Neural cell (in vitro differentiated cells): ENCODE measurements around the gene WWC2. TPM values are rescaled to one million over a fixed set of nuclear protein-coding genes. Genes with fewer than 3 reads are reported as not detected.

Source experiments
- H2AFZ ChIP-seq: fragments of 200-600, 300-800 bp; sonication (generic), shearing (Covaris generic); 2 replicates; pipeline ENCODE4 v1.6.0; 2014; ENCODE audit warnings: low read depth, mild to moderate bottlenecking, antibody characterized with exemption, low read length, moderate library complexity
- H3F3A ChIP-seq: fragments of 200-600 bp; shearing (Covaris generic); 2 replicates; pipeline ENCODE4 v1.6.1; 2016; ENCODE audit warnings: mild to moderate bottlenecking, moderate library complexity, mixed read lengths, antibody characterized with exemption, low read length; ENCODE audit not compliant: insufficient read depth, poor library complexity, severe bottlenecking
- H3K27ac ChIP-seq: fragments of 200-600, 300-800 bp; sonication (generic), shearing (Covaris generic); 2 replicates; pipeline ENCODE4 v1.5.1; 2014; ENCODE audit warnings: mild to moderate bottlenecking, low read length, moderate library complexity
- H3K27me3 ChIP-seq: fragments of 300-800, 200-600 bp; sonication (generic), shearing (Covaris generic); 2 replicates; pipeline ENCODE4 v1.6.0; 2014; ENCODE audit warnings: mild to moderate bottlenecking, low read depth, low read length, moderate library complexity; ENCODE audit not compliant: insufficient read depth
- H3K36me3 ChIP-seq: fragments of 300-800, 200-600 bp; sonication (generic), shearing (Covaris generic); 2 replicates; pipeline ENCODE4 v1.5.1; 2014; ENCODE audit warnings: mild to moderate bottlenecking, antibody characterized with exemption, low read length, moderate library complexity; ENCODE audit not compliant: insufficient read depth
- H3K4me2 ChIP-seq: fragments of 300-800, 200-600 bp; sonication (generic), shearing (Covaris generic); 2 replicates; pipeline ENCODE4 v1.6.0; 2014; ENCODE audit warnings: mild to moderate bottlenecking, low read length
- H3K4me3 ChIP-seq: fragments of 300-800, 200-600 bp; sonication (generic), shearing (Covaris generic); 2 replicates; pipeline ENCODE4 v1.5.1; 2014; ENCODE audit warnings: mild to moderate bottlenecking, low read length, moderate library complexity
- H3K79me2 ChIP-seq: fragments of 200-600 bp; shearing (Covaris generic); replicated peaks from 2 replicates; pipeline ENCODE4 v1.6.0; 2014; ENCODE audit warnings: mild to moderate bottlenecking, low read length, moderate library complexity; ENCODE audit not compliant: insufficient read depth
- H3K9ac ChIP-seq: fragments of 300-800, 200-600 bp; sonication (generic), shearing (Covaris generic); 2 replicates; pipeline ENCODE4 v1.6.1; 2016; ENCODE audit warnings: mild to moderate bottlenecking, low read length, mixed read lengths
- H3K9me2 ChIP-seq: fragments of 200-600 bp; shearing (Covaris generic); 2 replicates; pipeline ENCODE4 v1.6.1; 2016; ENCODE audit warnings: mild to moderate bottlenecking, low read length, mixed read lengths; ENCODE audit not compliant: insufficient read depth
- H3K9me3 ChIP-seq: fragments of 200-600, 300-800 bp; sonication (generic), shearing (Covaris generic); 2 replicates; pipeline ENCODE4 v1.6.1; 2016; ENCODE audit warnings: mild to moderate bottlenecking, mixed run types, low read length, moderate library complexity, mixed read lengths
- H4K20me1 ChIP-seq: fragments of 200-600 bp; shearing (Covaris generic); 2 replicates; pipeline ENCODE4 v1.6.1; 2016; ENCODE audit warnings: mild to moderate bottlenecking, mixed run types; ENCODE audit not compliant: insufficient read depth
- EP300 ChIP-seq: fragments of 450-650 bp; conservative IDR thresholded peaks from 2 replicates; pipeline ENCODE4 v1.6.1; 2014; ENCODE audit warnings: antibody characterized with exemption, mild to moderate bottlenecking, moderate library complexity; ENCODE audit not compliant: poor library complexity, severe bottlenecking
- EZH2 ChIP-seq: fragments of 200-600, 300-800 bp; shearing (Covaris generic), sonication (generic); IDR thresholded peaks from 2 replicates; pipeline ENCODE4 v1.6.1; 2014; ENCODE audit warnings: antibody characterized with exemption, low read length, borderline replicate concordance, mild to moderate bottlenecking; ENCODE audit not compliant: insufficient read depth, poor library complexity, severe bottlenecking
- MXI1 ChIP-seq: fragments of 450-650 bp; conservative IDR thresholded peaks from 2 replicates; pipeline ENCODE4 v1.6.1; 2014; ENCODE audit warnings: antibody characterized with exemption, mild to moderate bottlenecking; ENCODE audit not compliant: poor library complexity, severe bottlenecking
- POLR2AphosphoS5 ChIP-seq: IDR thresholded peaks from 2 replicates; pipeline ENCODE4 v1.6.1; 2012
- RAD21 ChIP-seq: fragments of 450-650 bp; conservative IDR thresholded peaks from 2 replicates; pipeline ENCODE4 v1.6.1; 2014; ENCODE audit warnings: antibody characterized with exemption, mild to moderate bottlenecking, moderate library complexity
- SMC3 ChIP-seq: fragments of 450-650 bp; conservative IDR thresholded peaks from 2 replicates; pipeline ENCODE4 v1.6.1; 2014; ENCODE audit warnings: antibody characterized with exemption, mild to moderate bottlenecking, moderate library complexity; ENCODE audit not compliant: poor library complexity
- TAF1 ChIP-seq: IDR thresholded peaks from 2 replicates; pipeline ENCODE4 v1.6.1; 2012; ENCODE audit warnings: low read depth
- polyA plus RNA-seq: library from polyadenylated mRNA; depleted of rRNA; stranded (reverse); fragments of >200 nt; gene quantifications from 2 replicates; pipeline ENCODE4 v1.2.3, GENCODE V29; 2014
- TF ChIP-seq, protein P1 (sequence below): IDR thresholded peaks from 2 replicates; pipeline ENCODE4 v1.6.1; 2012; ENCODE audit warnings: borderline replicate concordance
- TF ChIP-seq, protein P2 (sequence below): fragments of 450-650 bp; IDR thresholded peaks from 2 replicates; pipeline ENCODE4 v1.5.1; 2014; ENCODE audit warnings: antibody characterized with exemption, mild to moderate bottlenecking, moderate library complexity; ENCODE audit not compliant: poor library complexity, severe bottlenecking

The WWC2 gene
- polyA plus RNA-seq, 1 donor from 2014 or later = 5.7 TPM

DNA sequence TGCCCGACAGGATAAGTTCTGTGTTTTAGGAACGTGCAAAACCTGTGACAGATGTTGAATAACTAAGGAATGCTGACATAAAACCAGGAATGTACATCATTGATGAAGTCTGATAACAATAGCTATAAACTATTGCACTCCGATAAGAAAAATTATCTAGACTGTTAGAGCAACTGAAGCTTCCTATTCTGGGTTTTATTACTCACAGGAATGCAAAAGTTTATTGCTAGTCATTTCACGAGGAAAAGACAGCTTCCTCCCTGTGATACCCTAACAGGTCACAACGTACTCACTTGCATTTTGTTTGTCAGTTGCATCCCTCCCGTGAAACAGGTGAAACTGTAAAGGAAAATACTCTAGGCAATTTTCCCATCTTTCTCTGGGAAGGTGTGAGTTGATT lies 155.1 kb downstream of the WWC2 start:
- H4K20me1 ChIP-seq = no peaks in the 10 kb centered on the region
- no peak for TF ChIP-seq SMC3
- no peak for TF ChIP-seq POLR2AphosphoS5
- no peak for TF ChIP-seq EP300
- no peak for TF ChIP-seq TAF1
- TF ChIP-seq, protein P1, sequence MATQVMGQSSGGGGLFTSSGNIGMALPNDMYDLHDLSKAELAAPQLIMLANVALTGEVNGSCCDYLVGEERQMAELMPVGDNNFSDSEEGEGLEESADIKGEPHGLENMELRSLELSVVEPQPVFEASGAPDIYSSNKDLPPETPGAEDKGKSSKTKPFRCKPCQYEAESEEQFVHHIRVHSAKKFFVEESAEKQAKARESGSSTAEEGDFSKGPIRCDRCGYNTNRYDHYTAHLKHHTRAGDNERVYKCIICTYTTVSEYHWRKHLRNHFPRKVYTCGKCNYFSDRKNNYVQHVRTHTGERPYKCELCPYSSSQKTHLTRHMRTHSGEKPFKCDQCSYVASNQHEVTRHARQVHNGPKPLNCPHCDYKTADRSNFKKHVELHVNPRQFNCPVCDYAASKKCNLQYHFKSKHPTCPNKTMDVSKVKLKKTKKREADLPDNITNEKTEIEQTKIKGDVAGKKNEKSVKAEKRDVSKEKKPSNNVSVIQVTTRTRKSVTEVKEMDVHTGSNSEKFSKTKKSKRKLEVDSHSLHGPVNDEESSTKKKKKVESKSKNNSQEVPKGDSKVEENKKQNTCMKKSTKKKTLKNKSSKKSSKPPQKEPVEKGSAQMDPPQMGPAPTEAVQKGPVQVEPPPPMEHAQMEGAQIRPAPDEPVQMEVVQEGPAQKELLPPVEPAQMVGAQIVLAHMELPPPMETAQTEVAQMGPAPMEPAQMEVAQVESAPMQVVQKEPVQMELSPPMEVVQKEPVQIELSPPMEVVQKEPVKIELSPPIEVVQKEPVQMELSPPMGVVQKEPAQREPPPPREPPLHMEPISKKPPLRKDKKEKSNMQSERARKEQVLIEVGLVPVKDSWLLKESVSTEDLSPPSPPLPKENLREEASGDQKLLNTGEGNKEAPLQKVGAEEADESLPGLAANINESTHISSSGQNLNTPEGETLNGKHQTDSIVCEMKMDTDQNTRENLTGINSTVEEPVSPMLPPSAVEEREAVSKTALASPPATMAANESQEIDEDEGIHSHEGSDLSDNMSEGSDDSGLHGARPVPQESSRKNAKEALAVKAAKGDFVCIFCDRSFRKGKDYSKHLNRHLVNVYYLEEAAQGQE = no peak
- TF ChIP-seq MXI1 = no peak
- TF ChIP-seq EZH2 = no peak
- TF ChIP-seq, protein P2, sequence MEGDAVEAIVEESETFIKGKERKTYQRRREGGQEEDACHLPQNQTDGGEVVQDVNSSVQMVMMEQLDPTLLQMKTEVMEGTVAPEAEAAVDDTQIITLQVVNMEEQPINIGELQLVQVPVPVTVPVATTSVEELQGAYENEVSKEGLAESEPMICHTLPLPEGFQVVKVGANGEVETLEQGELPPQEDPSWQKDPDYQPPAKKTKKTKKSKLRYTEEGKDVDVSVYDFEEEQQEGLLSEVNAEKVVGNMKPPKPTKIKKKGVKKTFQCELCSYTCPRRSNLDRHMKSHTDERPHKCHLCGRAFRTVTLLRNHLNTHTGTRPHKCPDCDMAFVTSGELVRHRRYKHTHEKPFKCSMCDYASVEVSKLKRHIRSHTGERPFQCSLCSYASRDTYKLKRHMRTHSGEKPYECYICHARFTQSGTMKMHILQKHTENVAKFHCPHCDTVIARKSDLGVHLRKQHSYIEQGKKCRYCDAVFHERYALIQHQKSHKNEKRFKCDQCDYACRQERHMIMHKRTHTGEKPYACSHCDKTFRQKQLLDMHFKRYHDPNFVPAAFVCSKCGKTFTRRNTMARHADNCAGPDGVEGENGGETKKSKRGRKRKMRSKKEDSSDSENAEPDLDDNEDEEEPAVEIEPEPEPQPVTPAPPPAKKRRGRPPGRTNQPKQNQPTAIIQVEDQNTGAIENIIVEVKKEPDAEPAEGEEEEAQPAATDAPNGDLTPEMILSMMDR = no peak
- no peak for TF ChIP-seq RAD21
- no peak overlapping the region for H3K4me3 ChIP-seq
- H3F3A ChIP-seq = no peaks in the 10 kb centered on the region
- H3K9me2 ChIP-seq = no peaks in the 10 kb centered on the region
- H3K79me2 ChIP-seq = no peaks in the 10 kb centered on the region
- H3K27ac ChIP-seq = no peak overlapping the region
- H3K9ac ChIP-seq = no peak overlapping the region
- H3K4me2 ChIP-seq = no peak overlapping the region
- no peaks in the 10 kb centered on the region for H3K27me3 ChIP-seq
- H3K36me3 ChIP-seq = no peaks in the 10 kb centered on the region
- H2AFZ ChIP-seq = no peak overlapping the region
- no peaks in the 10 kb centered on the region for H3K9me3 ChIP-seq

DNA sequence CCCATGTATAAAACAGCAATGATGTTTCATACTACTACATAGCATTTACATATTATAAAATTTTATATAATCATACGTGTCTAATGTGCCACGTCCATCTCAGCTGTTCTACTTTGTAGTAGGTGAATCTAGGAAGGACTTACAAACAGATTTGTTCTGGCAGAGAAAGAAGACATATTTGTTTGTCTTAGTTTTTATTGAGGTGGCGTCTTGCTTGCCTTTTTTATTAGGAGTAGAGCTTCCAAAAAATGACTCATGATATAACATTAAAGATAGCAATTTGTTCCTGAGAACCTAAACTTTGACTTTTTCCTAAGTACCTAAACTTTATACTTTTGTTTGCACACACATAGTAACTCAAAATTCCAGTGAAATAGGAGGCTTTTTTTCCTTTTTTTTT lies 156.4 kb downstream of the WWC2 start:
- Histone ChIP-seq H2AFZ (no peak overlapping the region), H3K4me2 (no peak overlapping the region), H3K4me3 (no peak overlapping the region), H3K36me3 (no peaks in the 10 kb centered on the region), H4K20me1 (no peaks in the 10 kb centered on the region), H3K9me2 (no peaks in the 10 kb centered on the region), H3K27me3 (no peaks in the 10 kb centered on the region), H3K9ac (no peak overlapping the region), H3K79me2 (no peaks in the 10 kb centered on the region), H3K27ac (no peak overlapping the region), H3F3A (no peaks in the 10 kb centered on the region), H3K9me3 (no peaks in the 10 kb centered on the region)
- TF ChIP-seq, protein P2 = no peak
- TF ChIP-seq POLR2AphosphoS5 = no peak
- no peak for TF ChIP-seq TAF1
- no peak for TF ChIP-seq SMC3
- TF ChIP-seq EP300 = no peak
